Activated CD8-positive, alpha-beta memory T cell treated with anti-CD3 and anti-CD28 coated beads for 24 hours (primary cell): ENCODE measurements around the gene MAPKAPK3.

ENCODE experiments used
- DNase-seq: peaks from one replicate; pipeline ENCODE4 v3.0.0-alpha.2; 2020

The MAPKAPK3 gene

DNA sequence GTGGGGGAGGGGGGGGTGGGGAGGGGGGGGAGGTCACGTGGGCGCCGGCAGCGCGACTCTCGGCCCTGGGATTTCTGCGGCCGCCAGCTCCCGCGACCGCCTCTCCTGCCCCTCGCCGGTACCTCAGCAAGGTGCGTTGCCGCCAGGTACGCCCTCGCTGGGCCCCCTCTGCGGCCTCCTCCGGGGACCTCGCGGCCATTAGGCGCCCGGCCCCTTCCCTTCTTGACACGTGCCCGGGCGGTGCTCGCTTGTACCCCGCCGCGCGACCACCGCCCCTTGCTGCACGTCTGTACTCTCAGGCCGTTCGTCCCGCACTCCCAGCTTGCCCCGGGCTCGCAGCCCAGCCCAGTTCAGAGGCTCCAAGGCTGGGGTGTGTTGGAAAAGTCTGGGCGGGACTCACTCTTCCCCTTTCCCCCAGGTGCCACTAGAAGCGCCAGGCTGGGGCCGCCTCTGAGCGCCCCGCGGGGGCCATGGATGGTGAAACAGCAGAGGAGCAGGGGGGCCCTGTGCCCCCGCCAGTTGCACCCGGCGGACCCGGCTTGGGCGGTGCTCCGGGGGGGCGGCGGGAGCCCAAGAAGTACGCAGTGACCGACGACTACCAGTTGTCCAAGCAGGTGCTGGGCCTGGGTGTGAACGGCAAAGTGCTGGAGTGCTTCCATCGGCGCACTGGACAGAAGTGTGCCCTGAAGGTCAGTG is at the start of gene MAPKAPK3:
Gene MAPKAPK3, plus strand, starts transcription at position 56 of the 696 bp plus-strand sequence. Its CDS starts 415 bp downstream, at position 471.
- no peak for DNase-seq

DNA sequence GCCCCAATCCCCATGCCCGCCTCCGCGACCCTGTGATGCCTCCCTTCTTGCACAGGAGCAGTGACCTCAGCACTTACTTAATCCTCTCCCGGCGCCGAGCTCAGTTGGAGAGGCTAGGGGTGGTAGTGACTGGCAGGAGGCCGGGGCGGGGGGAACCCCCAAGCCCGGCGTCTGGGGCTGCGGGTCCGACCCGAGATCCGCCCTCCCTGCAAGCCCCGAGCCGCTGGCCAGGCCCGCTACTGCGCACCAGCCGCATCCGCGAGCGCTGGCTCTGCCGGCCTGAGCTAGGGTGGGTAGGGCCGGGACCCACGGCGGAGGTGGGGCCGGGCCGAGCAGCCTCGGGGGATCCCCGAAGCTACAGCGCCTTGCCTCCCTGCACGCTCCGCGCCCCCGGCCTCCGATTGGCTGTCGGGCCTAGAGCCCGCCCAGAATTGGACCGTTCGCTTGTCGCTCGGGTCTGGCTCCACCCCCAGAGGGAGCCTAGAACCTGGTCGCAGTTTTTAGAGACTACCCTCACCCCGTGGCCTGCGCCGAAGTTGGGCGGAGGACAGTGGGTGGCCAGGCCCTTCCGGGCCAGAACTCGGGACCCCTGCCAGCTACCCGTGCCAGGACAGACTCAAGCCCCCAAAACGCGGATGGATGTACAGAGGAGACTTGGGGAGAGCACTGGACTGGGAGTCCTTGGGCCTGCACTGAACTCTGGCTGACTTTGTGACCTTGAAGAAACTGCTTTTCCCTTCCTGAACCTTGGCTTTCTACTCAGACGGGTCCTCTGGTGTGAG is 49.4 kb upstream of the MAPKAPK3 start, which contains the start of gene C3orf18:
Gene C3orf18, minus strand, starts transcription at position 362 of the 782 bp plus-strand sequence. CDS start 2,048 bp downstream, outside the sequence.
- peak; percentile 97 for DNase-seq

DNA sequence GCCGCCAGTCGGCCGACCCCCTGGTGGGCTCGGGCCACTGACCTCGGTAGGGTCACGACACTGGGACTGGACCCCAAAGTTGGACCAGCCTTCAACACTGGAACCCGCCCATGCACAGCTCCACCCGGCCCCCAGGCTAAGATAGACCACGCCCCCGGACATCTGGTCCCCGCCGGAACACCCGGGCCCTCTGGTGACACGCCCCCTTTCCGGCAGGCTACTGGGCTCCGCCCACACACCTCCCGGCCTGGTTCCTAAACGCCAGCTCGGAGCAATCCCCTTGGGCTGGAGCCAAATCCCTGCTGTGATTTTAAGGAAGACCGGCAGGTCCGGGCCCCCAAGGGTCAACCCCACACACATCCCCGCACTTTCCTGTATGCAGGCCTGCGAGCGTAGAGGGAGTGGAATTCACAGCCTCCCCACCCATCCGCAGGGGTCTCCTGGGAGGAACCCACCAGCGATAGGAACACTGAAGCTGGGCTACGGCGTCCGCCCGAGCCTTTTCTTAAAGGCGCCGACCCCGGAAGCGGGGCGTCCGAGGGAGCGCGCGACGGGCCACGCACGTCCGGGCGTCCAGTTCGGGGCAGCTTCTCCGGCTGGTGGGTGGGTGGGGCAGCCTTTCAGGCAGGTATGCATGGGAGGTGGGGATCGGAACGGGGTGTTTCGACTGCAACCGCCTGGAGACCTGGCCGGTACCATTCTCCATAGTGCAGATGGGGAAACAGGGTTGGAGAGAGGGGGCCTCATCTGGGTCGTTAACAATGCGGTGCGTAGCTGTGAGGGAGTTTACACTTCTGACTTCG is 47.8 kb upstream of the MAPKAPK3 start, which contains the start of gene HEMK1:
Gene HEMK1, plus strand, starts transcription at position 576 of the 803 bp plus-strand sequence. CDS start 1,583 bp downstream, outside the sequence.
- DNase-seq = peak; percentile 98

DNA sequence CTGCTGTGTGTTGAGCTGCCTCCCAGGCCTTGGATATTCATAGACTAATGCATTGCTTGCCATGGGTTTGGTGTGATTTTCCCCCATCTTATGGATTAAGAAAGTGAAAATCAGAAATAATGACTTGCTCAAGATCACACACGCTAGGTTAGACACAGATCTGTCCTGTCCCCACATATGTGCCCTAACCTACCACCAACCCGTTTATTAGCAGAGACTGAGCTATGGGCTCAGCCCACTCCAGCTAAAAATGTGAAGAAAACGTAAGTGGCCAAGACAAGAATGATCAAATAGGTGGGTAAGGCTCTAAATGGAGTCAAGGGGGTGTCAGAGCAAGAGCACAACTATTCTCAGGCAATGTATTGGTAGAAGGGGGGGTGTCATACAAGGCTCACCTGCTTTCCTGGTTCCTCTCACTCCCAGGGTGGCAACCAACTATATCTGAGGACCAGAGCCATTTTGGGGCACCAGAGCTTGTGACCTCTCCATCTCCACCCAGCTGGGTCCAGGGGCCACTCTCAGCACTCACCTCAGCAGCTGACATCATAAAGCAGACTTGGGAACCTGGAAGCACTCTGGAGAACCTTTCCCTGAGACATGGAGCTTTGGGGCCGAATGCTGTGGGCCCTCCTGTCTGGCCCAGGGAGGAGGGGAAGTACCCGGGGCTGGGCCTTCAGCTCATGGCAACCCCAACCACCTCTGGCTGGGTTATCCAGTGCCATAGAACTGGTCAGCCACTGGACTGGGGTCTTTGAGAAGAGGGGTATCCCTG is 46.3 kb upstream of the MAPKAPK3 start:
- DNase-seq = peak; percentile 68

DNA sequence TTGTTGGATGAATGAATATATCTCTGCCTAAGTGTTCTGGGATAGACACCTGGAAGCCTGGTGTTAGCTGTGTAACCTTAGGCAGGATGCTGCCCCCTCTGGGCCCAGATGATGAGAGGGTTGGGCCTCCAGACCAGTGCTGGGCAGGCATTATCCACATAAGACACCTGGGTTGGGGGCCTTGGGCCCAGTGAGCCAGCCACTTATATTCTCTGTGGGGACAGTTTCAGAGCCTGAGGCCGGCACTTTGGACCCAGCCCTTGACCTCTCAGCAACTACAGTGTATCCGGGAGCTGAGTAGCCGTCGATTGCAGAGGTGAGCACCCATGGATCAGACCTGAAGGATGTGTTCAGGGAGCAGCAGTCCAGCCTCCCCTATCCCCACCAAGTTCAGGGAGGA is 45.5 kb upstream of the MAPKAPK3 start:
- DNase-seq = peak; percentile 71

DNA sequence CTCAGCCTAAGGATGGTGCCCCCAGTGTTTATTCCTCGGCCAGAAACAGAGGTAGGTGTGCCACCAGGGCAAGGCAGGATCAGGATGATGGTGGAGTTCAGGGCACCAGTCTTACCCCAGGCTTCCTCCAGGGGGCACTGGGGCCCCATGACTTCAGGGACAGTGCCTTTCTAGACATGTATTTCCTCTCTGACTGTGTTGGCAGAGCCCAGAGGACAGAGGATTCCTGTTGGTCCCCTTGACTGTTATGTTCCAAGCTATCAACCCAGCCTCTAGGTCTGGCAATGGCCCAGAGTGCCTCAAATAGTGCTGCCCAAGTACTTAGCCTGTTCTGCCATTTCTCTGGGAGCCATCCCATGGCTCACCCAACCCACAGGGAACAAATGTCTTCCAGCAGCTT is 44.8 kb upstream of the MAPKAPK3 start:
- DNase-seq = peak; percentile 93

DNA sequence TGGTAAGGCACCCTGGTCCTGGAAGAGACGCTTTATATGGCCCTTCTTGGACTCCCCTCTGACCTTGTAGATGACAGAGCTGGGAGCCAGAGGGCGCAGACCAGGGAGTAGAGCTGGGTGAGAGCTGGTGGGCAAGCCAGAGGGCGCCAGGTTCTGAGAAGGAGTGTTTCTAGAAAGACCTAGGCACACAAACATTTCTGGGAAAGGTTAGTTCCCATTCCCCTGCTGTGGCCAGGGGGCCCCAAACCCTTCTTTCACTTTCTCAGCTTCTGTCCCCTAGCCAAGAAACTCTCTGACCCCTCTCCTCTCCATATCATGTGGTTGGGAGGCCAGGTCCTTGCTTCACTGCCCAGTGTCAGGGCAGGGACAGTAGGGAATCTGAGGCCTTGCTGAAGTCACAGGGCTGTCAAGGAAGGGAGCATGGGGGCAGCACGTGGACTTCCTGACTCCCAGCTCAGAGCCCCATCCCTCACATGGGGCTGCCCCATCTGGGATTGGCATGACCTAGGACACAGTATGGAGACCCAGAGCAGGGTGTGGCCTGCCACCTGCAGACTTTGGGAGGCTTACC is 44.1 kb upstream of the MAPKAPK3 start:
- peak; percentile 90 for DNase-seq

DNA sequence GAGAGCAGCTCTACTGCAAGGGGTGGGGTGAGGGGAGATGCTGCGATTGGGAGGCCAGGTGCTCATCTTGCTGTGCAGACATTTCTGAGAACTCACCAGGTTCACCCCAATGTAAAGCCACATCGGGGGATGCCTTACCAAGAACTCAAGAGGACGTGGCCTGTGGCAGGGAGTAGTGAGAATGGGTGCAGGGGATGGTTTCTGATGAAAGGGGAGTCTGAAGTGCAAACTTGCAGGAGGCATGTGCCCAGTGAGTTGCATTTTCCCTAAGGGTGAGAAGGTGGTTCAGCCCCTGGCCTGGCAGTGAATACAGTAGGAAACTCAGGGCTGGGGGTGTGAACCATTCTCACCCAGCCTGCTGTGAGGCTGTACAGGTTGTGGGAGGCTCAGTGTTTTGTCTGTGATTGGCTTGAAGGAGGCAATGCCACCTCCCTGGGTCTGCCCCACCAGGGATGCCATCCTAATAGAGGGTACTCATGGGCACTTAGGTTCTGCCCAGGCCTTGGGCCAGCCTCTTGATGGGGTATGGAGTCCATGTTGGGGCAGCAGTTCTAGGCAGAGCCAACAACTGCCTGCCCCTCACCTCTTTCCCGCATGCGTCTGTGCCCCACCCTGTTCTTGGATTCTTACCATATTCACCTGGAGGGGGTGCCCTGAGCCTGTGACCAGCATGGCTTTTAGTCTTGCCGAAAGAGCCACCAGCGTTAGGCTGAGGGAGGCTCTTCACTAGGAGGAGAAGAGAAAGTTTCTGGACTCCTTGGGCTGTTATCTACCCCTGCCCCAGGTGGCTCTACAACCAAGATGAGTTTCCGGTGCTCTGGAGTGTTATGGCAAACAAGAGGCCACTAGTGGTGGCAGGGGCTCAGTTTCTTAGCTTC is 43.1 kb upstream of the MAPKAPK3 start:
- peak; percentile 90 for DNase-seq

DNA sequence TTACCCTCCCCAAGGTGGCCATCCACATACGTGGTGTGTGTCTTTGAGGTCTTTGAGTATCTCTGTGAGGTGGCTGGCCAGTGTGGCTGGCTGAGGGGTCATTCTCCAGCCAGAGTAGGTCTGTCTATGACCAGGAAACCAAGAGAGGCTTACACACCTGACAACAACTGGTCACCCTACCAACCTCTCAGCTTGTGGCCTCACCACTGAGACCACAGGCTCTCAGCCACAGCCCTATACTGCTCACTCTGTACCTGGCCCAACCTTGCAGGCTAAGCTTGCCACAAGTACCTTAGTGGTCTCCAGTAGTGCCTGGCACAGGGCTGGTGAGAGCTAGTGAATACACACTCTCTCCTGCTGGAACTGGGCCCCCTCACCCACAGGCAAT is 42.5 kb upstream of the MAPKAPK3 start:
- no peak for DNase-seq

DNA sequence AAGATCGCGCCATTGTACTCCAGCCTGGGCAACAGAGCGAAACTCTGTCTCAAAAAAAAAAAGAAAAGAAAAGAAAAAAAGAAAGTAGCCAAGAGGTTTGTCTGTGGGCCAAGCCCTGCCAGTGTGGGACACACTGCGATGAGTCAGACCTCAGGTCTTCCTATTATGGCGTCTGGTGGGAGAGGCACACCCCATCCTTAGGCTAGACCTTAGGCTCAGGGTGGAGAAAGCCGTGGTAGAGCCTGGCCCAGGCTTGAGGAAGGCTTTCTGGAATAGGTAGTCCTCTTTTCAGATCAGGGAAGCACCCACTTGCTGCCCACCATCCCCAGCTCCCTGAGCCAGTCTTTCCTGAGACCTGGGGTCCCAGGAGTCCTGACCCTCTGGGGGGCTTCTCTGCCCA is 41.6 kb upstream of the MAPKAPK3 start:
- DNase-seq = peak; percentile 69

DNA sequence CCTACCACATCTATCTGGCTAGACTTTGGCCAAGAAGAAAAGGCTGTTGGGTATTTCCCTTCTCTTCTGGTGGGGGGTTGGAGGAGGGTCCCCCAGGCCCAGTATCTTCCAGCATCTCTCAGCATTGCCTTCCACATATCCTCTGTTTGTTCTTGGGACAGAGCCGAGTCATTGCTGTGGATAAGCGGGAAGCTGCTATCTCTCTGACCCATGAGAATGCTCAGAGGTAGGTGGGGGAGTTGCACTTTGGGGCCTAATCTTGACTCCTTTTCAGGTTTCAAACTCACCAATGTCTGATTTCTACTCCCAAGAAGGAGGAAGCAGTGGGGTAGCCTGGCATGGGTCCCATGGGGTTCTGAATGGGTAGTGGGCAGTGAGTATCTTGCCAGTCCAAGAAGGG is 39.6 kb upstream of the MAPKAPK3 start:
- no peak for DNase-seq

DNA sequence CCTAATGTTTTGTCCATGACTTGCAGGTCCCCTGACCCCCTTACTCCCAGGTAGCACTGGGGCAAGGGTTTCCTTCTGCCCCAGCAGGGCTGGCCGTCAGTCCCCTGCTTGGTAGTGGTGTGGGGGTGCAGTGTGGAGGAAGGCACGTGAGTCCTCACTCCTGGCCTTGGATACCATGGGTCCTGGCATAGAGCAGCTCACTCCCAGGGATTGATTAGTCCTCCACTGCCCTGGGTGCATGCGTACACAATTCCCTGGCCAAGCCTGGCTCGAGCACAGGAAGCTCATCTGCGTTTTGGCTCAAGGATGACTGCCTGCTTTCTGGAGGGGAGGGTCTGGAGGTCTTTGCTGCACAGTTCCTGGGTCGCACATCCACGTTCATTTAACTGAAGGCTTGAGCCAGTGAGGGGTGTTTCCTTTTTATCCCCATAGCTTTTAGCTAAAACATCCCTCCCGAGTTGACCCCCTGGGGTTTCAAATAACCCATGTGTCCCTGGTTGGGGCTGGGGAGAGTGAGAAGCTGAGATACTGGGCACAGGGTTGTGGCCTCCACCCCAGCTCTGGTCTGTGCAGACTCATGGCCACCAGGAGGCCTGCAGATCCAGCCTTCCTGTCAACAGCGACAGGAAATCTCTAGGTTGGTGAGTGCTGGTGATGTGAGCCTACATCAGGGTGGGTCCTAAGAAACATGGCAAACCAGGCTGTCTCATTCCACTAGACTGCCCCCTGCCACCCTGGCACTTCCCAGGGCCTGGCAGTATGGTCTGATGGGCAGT is 36.1 kb upstream of the MAPKAPK3 start:
- DNase-seq = no peak

DNA sequence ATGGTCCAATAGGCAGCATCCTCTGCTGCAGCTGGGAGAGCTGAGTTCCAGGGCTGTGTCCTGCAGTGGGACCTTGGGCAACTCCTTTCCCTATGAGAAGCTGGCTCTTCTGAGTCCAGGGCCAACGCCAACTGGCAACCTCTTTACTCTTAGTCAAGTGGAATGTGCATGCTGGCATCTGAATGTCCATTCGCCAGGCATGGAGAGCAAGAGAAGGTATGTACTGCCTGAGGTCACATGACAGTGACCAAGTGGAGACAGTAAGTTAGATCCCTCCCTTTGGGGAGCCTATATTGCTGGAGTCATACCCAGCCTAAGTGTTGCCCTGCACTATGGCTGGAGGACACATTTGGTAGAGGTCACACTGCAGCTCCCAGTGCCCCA is 35.5 kb upstream of the MAPKAPK3 start:
- no peak for DNase-seq

DNA sequence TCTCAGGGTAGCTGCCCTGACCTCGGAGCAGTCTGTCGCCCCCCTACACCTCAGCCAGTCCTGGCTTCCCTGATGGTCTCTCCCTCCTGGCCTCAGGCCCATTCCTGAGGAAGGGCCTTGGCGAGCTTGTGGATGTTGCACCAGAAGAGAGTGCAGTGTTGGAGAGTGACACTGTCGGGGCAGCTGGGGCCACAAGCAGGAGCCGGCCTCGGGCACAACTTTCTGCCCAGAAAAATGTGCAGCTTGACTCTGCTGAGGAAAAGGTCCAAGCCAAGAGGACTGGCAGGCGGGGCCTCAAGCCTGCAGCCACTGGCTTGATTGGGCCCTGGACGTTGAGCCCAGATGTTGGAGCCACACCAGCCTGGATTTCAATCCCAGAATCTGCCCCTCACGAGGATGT is 34.9 kb upstream of the MAPKAPK3 start:
- no peak for DNase-seq

DNA sequence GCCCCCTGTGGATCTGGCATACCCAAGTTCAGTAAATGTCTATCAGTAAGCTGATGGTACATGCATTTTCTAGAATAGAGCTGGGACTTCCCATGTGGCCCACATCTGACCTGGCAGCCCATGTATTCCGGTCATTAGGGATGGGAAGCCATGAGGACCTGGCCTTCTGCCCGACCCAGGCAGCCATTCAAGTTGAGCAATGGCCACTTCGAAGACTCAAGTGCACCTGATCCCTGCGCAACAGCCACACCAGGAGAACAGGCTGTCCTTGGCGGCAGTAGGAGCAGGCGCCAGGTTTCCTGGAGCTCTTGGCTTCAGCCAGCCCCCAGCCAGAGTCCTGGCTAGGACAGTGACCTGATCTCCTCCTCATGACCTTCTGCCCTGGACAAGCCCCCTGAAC is 33.1 kb upstream of the MAPKAPK3 start:
- DNase-seq = no peak

DNA sequence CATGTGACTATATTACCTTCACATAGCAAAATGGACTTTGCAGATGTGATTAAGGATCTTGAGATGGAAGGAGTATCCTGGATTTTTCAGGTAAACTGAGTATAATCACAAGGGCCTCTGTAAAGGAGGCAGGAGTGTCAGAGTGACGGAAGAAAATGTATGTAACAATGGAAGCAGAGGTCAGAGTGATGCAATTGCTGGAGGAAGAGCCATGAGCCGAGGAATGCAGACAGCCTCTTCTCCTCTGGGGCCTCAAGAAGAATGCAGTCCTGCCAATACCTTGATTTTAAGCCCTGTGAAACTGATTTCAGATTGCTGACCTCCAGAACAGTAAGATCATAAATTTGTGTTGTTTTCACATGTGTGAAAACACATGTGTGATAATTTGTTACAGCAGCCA is 32.6 kb upstream of the MAPKAPK3 start:
- no peak for DNase-seq

DNA sequence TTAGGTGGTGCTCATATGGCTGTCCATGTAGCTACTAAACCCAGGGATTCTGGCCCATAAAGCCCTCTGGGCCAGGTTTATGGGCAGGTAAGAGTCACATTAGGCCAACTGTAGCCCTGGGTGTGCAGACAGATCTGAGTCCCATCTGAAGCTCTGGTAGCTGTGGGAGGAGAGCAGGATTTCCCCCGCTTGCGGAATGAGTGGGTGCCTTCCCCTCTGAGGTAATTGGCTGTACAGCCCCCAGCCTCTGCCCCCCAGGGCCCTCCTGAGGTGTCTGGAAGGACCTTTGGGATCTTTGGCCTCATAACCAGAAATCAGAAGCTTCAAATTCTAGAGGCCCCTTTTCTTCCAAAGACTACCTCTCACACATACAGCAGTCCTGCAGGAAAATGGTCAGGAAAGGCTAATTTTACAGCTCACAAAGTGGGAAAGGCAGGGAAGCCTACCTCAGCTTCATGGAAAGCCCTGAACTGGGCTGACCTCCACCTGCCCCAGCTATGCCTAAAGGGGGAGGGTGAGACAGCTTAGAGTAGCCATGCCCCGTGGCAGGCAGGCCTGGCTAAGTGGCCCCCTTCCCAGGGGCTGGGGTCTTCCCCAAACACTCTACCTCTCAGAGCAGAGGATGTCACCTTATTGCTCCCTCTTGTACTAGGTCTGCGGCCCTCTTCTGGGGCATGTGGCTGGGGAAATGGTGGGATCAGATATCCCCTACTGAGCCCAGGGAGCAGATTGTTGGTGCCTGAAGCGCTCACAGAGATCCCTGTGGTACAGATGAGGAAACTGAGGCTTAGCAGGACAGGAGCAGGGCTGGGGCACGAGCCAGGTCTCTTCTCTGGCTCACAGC is 30.8 kb upstream of the MAPKAPK3 start:
- DNase-seq = peak; percentile 66

DNA sequence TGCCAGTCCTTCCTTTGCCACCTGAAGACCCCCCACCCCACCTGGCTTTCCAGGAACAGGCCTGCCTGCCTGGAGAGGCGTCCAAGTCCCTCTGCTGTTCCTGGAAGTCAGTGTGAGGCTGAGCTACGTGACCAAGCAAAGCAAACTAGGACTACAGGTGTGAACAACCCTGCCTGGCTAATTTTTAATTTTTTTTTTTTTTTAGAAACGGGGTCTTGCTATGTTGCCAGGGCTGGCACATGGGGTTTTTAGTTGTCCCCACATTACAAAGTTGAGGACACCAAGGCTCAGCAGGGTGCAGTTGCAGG is 30.2 kb upstream of the MAPKAPK3 start:
- no peak for DNase-seq

DNA sequence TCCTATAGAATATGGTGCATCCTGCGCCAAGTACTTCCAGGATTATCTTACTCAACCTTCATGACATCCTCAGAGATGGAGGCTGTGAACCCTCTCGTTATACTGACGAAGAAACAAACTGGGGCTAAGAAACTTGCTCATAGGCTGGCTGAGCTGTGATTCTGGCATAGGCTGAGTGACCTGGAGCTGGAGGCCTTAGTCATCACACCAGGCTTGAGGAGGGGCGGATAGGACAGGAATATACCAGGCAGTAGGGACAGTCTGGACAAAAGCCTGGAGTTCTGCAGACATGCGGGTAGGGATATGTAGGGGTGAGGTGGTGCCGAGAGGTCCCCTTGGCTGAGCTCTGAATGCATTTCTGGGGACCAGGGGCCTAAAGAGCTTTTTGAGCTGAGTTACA is 29.6 kb upstream of the MAPKAPK3 start:
- DNase-seq = no peak
